Neural progenitor cell (in vitro differentiated cells): ENCODE measurements around the gene STX8.

Experiments
- CTCF ChIP-seq: fragments of 200-600 bp; sonication (generic); IDR thresholded peaks from 2 replicates; pipeline ENCODE4 v1.5.1; 2017; ENCODE audit warnings: antibody characterized with exemption, mild to moderate bottlenecking
- EZH2 ChIP-seq: fragments of 200-600 bp; sonication (generic); IDR thresholded peaks from 2 replicates; pipeline ENCODE4 v1.6.1; 2017; ENCODE audit warnings: antibody characterized with exemption, mild to moderate bottlenecking, moderate library complexity
- EZH2phosphoT487 ChIP-seq: fragments of 200-600 bp; sonication (generic); IDR thresholded peaks from 2 replicates; pipeline ENCODE4 v1.6.1; 2017; ENCODE audit warnings: antibody characterized with exemption

- TF ChIP-seq CTCF (no peak), EZH2 (no peak), EZH2phosphoT487 (no peak)
Measured at GRCh38 chr17:9274973-9275372, 300.6 kb downstream of the STX8 start.
